ENCODE results near the gene CCDC127. TPM values are rescaled to one million over a fixed set of nuclear protein-coding genes. Genes with fewer than 3 reads are reported as not detected.

The CCDC127 gene
- total RNA-seq, 1 experiment from 2014 or later, result 5.4 TPM

- TF ChIP-seq, protein P1, sequence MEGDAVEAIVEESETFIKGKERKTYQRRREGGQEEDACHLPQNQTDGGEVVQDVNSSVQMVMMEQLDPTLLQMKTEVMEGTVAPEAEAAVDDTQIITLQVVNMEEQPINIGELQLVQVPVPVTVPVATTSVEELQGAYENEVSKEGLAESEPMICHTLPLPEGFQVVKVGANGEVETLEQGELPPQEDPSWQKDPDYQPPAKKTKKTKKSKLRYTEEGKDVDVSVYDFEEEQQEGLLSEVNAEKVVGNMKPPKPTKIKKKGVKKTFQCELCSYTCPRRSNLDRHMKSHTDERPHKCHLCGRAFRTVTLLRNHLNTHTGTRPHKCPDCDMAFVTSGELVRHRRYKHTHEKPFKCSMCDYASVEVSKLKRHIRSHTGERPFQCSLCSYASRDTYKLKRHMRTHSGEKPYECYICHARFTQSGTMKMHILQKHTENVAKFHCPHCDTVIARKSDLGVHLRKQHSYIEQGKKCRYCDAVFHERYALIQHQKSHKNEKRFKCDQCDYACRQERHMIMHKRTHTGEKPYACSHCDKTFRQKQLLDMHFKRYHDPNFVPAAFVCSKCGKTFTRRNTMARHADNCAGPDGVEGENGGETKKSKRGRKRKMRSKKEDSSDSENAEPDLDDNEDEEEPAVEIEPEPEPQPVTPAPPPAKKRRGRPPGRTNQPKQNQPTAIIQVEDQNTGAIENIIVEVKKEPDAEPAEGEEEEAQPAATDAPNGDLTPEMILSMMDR (conservative IDR thresholded peaks at IDR 0.05; ENCODE audit: low read depth, low read length), result no peak
- TF ChIP-seq EZH2 (IDR thresholded peaks at IDR 0.05; ENCODE audit: low read length, unreplicated experiment) (no peak), EZH2phosphoT487 (IDR thresholded peaks at IDR 0.05; ENCODE audit: borderline replicate concordance, low read length) (no peak)
- Histone ChIP-seq H3K27ac (ENCODE audit: low read length) (peak overlapping the region; percentile 84), H2AFZ (ENCODE audit: low read length) (no peak overlapping the region), H3K27me3 (ENCODE audit: low read length) (no peaks in the 10 kb centered on the region), H3K79me2 (ENCODE audit: low read length) (no peaks in the 10 kb centered on the region), H3K4me2 (ENCODE audit: low read length) (peak overlapping the region; percentile 67), H3K4me1 (ENCODE audit: insufficient read depth, low read length) (peaks cover 42% of the 10 kb centered on the region), H3F3A (ENCODE audit: low read length, unreplicated experiment) (peaks cover 11% of the 10 kb centered on the region), H3K9me3 (ENCODE audit: low read length) (peaks cover 7% of the 10 kb centered on the region; the same call in 1 of the 2 replicates), H3K36me3 (ENCODE audit: low read depth, low read length) (no peaks in the 10 kb centered on the region), H3K9me2 (replicated peaks; ENCODE audit: low read length) (no peaks in the 10 kb centered on the region), H3K4me3 (ENCODE audit: low read length) (peak overlapping the region; percentile 24; the same call in 1 of the 2 replicates), H3K9ac (ENCODE audit: low read length) (peak overlapping the region; percentile 50), H4K20me1 (ENCODE audit: low read length) (no peaks in the 10 kb centered on the region)
- no TSS peak for BruUV-seq (replicated peaks)
- ATAC-seq (peak; percentile 53), DNase-seq (peak; percentile 88)
- ChIA-PET POLR2A (ENCODE audit: unreplicated experiment) (no interaction called here), CTCF (no interaction called here)
- intact Hi-C loops (cut with micrococcal nuclease), result no loop called here
Observed at GRCh38 chr5:153256-153655, 64.7 kb downstream of the CCDC127 start.

DNA sequence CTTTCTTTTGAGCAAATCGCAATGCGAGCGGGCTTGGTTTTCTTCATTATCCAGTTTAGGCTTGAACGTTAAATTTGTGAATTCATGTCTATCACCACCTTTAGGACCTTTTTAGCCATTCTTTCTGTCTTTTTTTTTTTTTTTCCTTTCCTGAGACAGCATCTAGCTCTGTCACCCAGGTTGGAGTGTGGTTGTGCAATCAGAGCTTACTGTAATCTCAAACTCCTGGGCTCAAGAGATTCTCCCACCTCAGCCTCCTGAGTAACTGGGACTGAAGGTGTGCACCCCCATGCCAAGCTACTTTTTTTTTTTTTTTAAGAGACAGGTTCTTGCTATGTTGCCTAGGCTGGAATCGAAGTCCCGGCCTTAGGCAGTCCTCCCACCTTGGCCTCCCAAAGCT lies 65.9 kb downstream of the CCDC127 start:
- no TSS peak for BruUV-seq (replicated peaks)
- TF ChIP-seq EZH2phosphoT487 (IDR thresholded peaks at IDR 0.05; ENCODE audit: borderline replicate concordance, low read length), result no peak
- TF ChIP-seq EZH2 (IDR thresholded peaks at IDR 0.05; ENCODE audit: low read length, unreplicated experiment), result no peak
- intact Hi-C loops (cut with micrococcal nuclease), result no loop called here

GRCh38 chr5:150746-151145 lies 67.2 kb downstream of the CCDC127 start:
- Histone ChIP-seq H3F3A (ENCODE audit: low read length, unreplicated experiment) (peaks cover 11% of the 10 kb centered on the region), H3K9ac (ENCODE audit: low read length) (peak overlapping the region; percentile 71), H2AFZ (ENCODE audit: low read length) (no peak overlapping the region), H4K20me1 (ENCODE audit: low read length) (no peaks in the 10 kb centered on the region), H3K9me2 (replicated peaks; ENCODE audit: low read length) (no peaks in the 10 kb centered on the region), H3K36me3 (ENCODE audit: low read depth, low read length) (no peaks in the 10 kb centered on the region; the same call in 1 of the 2 replicates), H3K27me3 (ENCODE audit: low read length) (no peaks in the 10 kb centered on the region), H3K4me2 (ENCODE audit: low read length) (peak overlapping the region; percentile 79), H3K9me3 (ENCODE audit: low read length) (peaks cover 20% of the 10 kb centered on the region), H3K79me2 (ENCODE audit: low read length) (no peaks in the 10 kb centered on the region), H3K4me1 (ENCODE audit: insufficient read depth, low read length) (peaks cover 42% of the 10 kb centered on the region), H3K27ac (ENCODE audit: low read length) (peak overlapping the region; percentile 94), H3K4me3 (ENCODE audit: low read length) (peak overlapping the region; percentile 36; the same call in 1 of the 2 replicates)
- ChIA-PET POLR2A (ENCODE audit: unreplicated experiment) (no interaction called here), CTCF (no interaction called here)
- TF ChIP-seq EZH2 (IDR thresholded peaks at IDR 0.05; ENCODE audit: low read length, unreplicated experiment) (no peak), EZH2phosphoT487 (IDR thresholded peaks at IDR 0.05; ENCODE audit: borderline replicate concordance, low read length) (no peak)
- TF ChIP-seq, protein P1 (conservative IDR thresholded peaks at IDR 0.05; ENCODE audit: low read depth, low read length), result no peak
- ATAC-seq (no peak), DNase-seq (no peak)
- intact Hi-C loops (cut with micrococcal nuclease), result no loop called here
- BruUV-seq (replicated peaks), result no TSS peak

More for the DNA sequence above, 65.9 kb downstream of the CCDC127 start:
- Histone ChIP-seq H3K4me1 (ENCODE audit: insufficient read depth, low read length) (peaks cover 42% of the 10 kb centered on the region), H3K9me3 (ENCODE audit: low read length) (peaks cover 18% of the 10 kb centered on the region), H3K36me3 (ENCODE audit: low read depth, low read length) (no peaks in the 10 kb centered on the region; the same call in 1 of the 2 replicates), H3K4me3 (ENCODE audit: low read length) (no peak overlapping the region), H3F3A (ENCODE audit: low read length, unreplicated experiment) (peaks cover 11% of the 10 kb centered on the region), H3K79me2 (ENCODE audit: low read length) (no peaks in the 10 kb centered on the region), H2AFZ (ENCODE audit: low read length) (no peak overlapping the region), H3K9me2 (replicated peaks; ENCODE audit: low read length) (no peaks in the 10 kb centered on the region), H3K27me3 (ENCODE audit: low read length) (no peaks in the 10 kb centered on the region), H3K4me2 (ENCODE audit: low read length) (no peak overlapping the region), H3K27ac (ENCODE audit: low read length) (0 out of 2 replicates have a peak overlapping the region, but pooled peaks have one; percentile 84), H4K20me1 (ENCODE audit: low read length) (no peaks in the 10 kb centered on the region), H3K9ac (ENCODE audit: low read length) (peak overlapping the region; percentile 50; the same call in 1 of the 2 replicates)
- ChIA-PET POLR2A (ENCODE audit: unreplicated experiment) (no interaction called here), CTCF (no interaction called here)
- no peak for ATAC-seq
- DNase-seq, result no peak
